ENCODE results near the gene TRIO. TPM values are rescaled to one million over a fixed set of nuclear protein-coding genes. Genes with fewer than 3 reads are reported as not detected.

The TRIO gene
- total and polyA plus RNA-seq, 2 of the 8 experiments (the other 6 are each of a cell fraction or from before 2014, with no cell fraction given): 35.1 to 69.1 TPM

DNA sequence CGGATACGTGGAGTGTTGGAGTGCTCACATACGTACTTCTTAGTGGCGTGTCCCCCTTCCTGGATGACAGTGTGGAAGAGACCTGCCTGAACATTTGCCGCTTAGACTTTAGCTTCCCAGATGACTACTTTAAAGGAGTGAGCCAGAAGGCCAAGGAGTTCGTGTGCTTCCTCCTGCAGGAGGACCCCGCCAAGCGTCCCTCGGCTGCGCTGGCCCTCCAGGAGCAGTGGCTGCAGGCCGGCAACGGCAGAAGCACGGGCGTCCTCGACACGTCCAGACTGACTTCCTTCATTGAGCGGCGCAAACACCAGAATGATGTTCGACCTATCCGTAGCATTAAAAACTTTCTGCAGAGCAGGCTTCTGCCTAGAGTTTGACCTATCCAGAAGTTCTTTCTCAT is 364.9 kb downstream of the TRIO start:
- Histone ChIP-seq H4K20me1 (replicated peaks in 1 of 2; ENCODE audit: control insufficient read depth in 1 of 2, insufficient read depth in 2 of 2, low read length in 2 of 2) (peaks cover 0 to 1% of the 10 kb centered on the region in 2 experiments), H3K18ac (ENCODE audit: extremely low read depth, low read length) (no peak overlapping the region), H2BK120ac (replicated peaks; ENCODE audit: low read depth, low read length) (no peak overlapping the region), H3K27ac (ENCODE audit: low read depth, low read length) (no peak overlapping the region), H3K4ac (replicated peaks; ENCODE audit: insufficient read length, low read depth, low read length) (no peak overlapping the region), H3K9me3 (ENCODE audit: insufficient read depth in 2 of 2, low read depth in 1 of 2, low read length in 1 of 2) (no peaks in the 10 kb centered on the region), H3K36me3 (ENCODE audit: control insufficient read depth in 2 of 4, insufficient read depth in 4 of 4, low read length in 3 of 4) (peaks cover 0 to 5% (median 3%) of the 10 kb centered on the region in 4 experiments; a peak in 6 of 8 replicates), H3K27me3 (replicated peaks in 1 of 4; ENCODE audit: control insufficient read depth in 3 of 4, extremely low read depth in 1 of 4, insufficient read depth in 3 of 4, low read length in 3 of 4) (no peaks in the 10 kb centered on the region), H2AFZ (ENCODE audit: low read length) (no peak overlapping the region), H3K4me3 (ENCODE audit: extremely low read depth in 1 of 4, insufficient read depth in 2 of 4, low read depth in 3 of 4, low read length in 4 of 4) (no peak overlapping the region), H2BK5ac (ENCODE audit: low read depth, low read length) (no peak overlapping the region), H3K79me1 (ENCODE audit: low read depth, low read length) (no peaks in the 10 kb centered on the region), H4K5ac (ENCODE audit: insufficient read length, low read depth, low read length) (no peak overlapping the region), H2AK5ac (ENCODE audit: low read depth, low read length) (no peak overlapping the region), H4K8ac (ENCODE audit: extremely low read depth, insufficient read depth, low read length) (no peak overlapping the region; the same call in 1 of the 2 replicates), H3K23ac (ENCODE audit: insufficient read length) (no peak overlapping the region), H3K56ac (replicated peaks; ENCODE audit: insufficient read length, low read depth, low read length) (no peak overlapping the region), H3K4me1 (replicated peaks in 1 of 4; ENCODE audit: control insufficient read depth in 3 of 4, insufficient read depth in 4 of 4, low read length in 3 of 4) (no peaks in the 10 kb centered on the region; a peak in 2 of 7 replicates), H2BK12ac (ENCODE audit: low read depth, low read length) (no peak overlapping the region), H3K23me2 (ENCODE audit: low read depth, low read length) (no peaks in the 10 kb centered on the region), H3K79me2 (ENCODE audit: control insufficient read depth in 1 of 2, insufficient read depth in 2 of 2, low read length in 2 of 2) (no peaks in the 10 kb centered on the region), H3K14ac (ENCODE audit: insufficient read length) (no peak overlapping the region), H2BK20ac (ENCODE audit: low read length) (no peak overlapping the region), H3K4me2 (ENCODE audit: insufficient read depth in 1 of 2, low read depth in 2 of 2, low read length in 2 of 2) (no peak overlapping the region), H4K91ac (replicated peaks; ENCODE audit: insufficient read length, low read length) (no peak overlapping the region), H2BK15ac (ENCODE audit: low read length) (no peak overlapping the region), H3K9ac (replicated peaks in 1 of 4; ENCODE audit: extremely low read depth in 1 of 4, low read depth in 3 of 4, low read length in 3 of 4) (no peak overlapping the region)
- DNase-seq (ENCODE audit: low read depth in 1 of 2, low spot score in 2 of 2): no peak
- CTCF ChIA-PET (ENCODE audit: partially characterized antibody): interaction anchor here (0.7 to 6.5 kb wide), 8 partner anchors 9 to 525 kb away, joined by 3 to 51 read pairs (median 4); no protein-coding TSS in a partner anchor
- WGBS, 2 experiments (ENCODE audit: extremely low coverage in 1 of 2, insufficient coverage in 1 of 2, insufficient read length in 1 of 2, insufficient replicate concordance in 2 of 2, low coverage in 1 of 2, low lambda C conversion rate in 2 of 2, missing lambda C conversion rate in 1 of 2): 90% methylated on average over 20 of the region's 20 CpGs; no CpG with 5 or more reads in 1 of the 2 experiments
- POLR2A ChIA-PET (ENCODE audit: partially characterized antibody): no interaction called here
- no peak for TF ChIP-seq MAFK (IDR thresholded peaks at IDR 0.05; ENCODE audit: low read depth, low read length)
- no peak for TF ChIP-seq NANOG (IDR thresholded peaks at IDR 0.05; ENCODE audit: insufficient read depth, low read depth, low read length, poor library complexity, severe bottlenecking)
- no peak for TF ChIP-seq BRCA1 (IDR thresholded peaks at IDR 0.05; ENCODE audit: low read depth, low read length)
- TF ChIP-seq KDM1A (IDR thresholded peaks at IDR 0.05; ENCODE audit: borderline replicate concordance, low read length): no peak
- FAIRE-seq: no peak
